NCI-H82 treated with DMSO at 0.1 percent for 48 hours (cell line): ENCODE results near the gene TECR.
"Not testable (repeated sequence)": the region's sequence is repeated elsewhere in the genome, so short reads cannot be mapped to it uniquely, and the experiment has no call there.

ENCODE experiments used
- DNase-seq: peaks from one replicate; lab custom pipeline; 2025; ENCODE audit not compliant: unreplicated experiment; lab: John Stamatoyannopoulos, UW

TECR gene

DNA sequence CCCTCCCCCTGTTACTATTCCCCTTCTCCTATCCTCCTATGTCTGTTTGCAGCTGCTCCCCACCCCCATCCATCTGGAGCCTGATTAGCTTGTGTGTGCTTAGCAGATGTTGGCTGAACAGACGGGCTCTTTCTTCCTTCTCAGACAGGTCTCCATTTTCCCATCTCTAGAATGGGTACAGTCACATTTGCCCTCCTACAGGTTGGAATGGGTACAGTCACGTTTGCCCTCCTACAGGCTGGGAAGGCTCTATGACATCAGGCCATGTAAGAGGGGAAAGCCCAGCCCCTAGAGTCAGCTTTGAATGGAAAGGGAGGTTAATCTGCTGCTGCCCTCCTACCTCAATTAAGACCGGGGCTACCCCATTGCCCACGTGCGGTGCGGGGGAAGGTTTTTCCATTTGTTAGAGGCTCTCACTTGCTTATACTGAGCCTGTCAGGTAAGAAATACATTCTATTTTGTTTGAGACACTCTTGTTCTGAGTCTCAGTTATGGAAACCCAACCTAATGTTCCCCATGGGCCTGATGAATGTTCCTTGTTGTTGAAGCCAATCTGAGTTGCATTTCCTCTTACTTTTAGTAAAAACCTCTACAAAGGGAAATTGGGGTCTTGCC is 51.3 kb downstream of the TECR start:
- DNase-seq = no peak

- DNase-seq = no peak
Observed at GRCh38 chr19:14582894-14583340, 53.5 kb downstream of the TECR start, which contains the start of gene CLEC17A. TSS of gene CLEC17A (plus strand) at chr19:14583084. CDS start at chr19:14583161, 77 bp downstream.

GRCh38 chr19:14584372-14584771 is 55.0 kb downstream of the TECR start:
- DNase-seq = not testable (repeated sequence)

- not testable (repeated sequence) for DNase-seq
Observed at GRCh38 chr19:14585187-14585586, 55.8 kb downstream of the TECR start.

- not testable (repeated sequence) for DNase-seq
Observed at GRCh38 chr19:14589433-14589832, 60.0 kb downstream of the TECR start.

DNA sequence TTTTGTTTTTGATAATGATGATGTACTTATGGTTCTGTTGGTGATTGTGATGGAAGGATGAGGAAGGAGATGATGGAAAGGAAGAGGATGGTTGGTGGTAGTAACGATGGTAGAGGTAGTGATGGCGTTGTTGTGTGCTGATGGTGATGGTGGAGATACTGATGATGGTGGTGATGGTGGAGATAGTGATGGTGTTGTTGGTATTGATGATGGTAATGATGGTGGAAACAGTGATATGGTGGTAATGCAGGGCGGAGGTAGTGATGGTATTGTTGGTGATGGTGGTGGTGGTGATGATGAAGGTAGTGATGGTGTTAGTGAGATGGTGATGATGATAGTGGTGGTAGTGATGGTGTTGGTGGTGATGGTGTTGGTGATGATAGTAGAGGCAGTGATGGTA is 66.2 kb downstream of the TECR start:
- DNase-seq = no peak

DNA sequence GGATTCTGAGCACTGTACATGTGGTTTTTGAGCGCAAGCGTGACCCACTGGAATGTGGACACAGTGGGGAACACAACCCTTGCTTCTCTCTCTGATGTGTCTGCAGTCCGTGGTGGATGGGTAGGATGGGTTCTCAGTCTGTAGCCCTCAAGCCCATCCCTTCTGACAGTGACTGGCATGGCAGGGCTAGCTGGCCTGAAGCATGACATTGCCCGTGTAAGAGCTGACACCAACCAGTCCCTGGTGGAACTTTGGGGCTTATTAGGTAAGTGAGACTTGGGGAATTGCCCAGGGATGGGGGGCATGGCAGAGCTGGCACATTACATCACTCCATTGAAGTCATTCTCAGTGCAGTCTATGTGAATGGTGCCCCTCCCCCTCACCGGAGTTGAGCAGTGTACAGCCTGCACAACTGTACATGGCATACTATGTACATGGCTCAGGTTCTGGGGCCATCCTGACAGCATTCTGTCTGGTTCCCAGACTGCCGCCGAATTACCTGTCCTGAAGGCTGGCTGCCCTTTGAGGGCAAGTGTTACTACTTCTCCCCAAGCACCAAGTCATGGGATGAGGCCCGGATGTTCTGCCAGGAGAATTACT is 70.3 kb downstream of the TECR start:
- DNase-seq = no peak

- DNase-seq = no peak
Observed at GRCh38 chr19:14603990-14604387, 74.6 kb downstream of the TECR start.

GRCh38 chr19:14606627-14607026 is 77.2 kb downstream of the TECR start:
- DNase-seq = no peak

DNA sequence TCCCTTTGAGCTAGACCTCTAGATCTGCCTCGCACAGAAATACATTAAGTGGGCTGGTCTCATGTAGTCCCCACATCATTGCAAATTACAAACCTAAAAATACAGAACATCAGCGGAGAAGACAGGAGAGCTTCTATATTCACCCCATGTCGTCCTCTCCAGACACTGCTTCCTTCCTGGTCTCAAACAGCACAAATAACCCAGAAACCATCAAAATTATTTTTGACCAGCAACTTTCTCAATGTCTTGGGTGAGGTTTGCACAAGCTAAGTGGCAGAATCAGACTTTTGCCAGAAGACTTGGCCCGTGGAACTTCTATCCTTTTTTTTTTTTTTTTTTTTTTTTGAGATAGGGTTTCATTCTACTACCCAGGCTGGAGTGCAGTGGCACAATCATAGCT is 81.7 kb downstream of the TECR start:
- no peak for DNase-seq

- not testable (repeated sequence) for DNase-seq
Observed at GRCh38 chr19:14612242-14612641, 82.8 kb downstream of the TECR start.

- DNase-seq = no peak
Observed at GRCh38 chr19:14612657-14613056, 83.3 kb downstream of the TECR start.

- DNase-seq = not testable (repeated sequence)
Observed at GRCh38 chr19:14613399-14614098, 84.2 kb downstream of the TECR start.

DNA sequence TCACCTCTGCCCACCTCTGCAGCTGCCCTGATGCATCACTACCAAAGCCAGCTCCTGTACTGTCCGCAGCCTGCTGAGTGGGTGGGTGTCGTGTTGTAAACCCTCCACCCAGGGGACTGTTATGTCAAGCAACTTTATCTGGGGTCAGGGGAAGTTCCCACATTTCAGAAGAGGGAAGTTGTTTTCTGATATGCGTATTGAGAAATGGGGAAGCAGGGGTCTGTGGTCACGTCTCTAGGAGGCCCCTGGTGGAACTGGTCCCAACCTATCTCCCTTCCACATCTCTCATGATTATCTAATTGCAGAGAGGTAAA is 84.7 kb downstream of the TECR start:
- DNase-seq = no peak
